ENCODE data around the gene DCTPP1. TPM values are rescaled to one million over a fixed set of nuclear protein-coding genes. Genes with fewer than 3 reads are reported as not detected.

Gene DCTPP1
- total and polyA plus RNA-seq, 4 donors = 13.2 to 50.9 (median 27.0) TPM

DNA sequence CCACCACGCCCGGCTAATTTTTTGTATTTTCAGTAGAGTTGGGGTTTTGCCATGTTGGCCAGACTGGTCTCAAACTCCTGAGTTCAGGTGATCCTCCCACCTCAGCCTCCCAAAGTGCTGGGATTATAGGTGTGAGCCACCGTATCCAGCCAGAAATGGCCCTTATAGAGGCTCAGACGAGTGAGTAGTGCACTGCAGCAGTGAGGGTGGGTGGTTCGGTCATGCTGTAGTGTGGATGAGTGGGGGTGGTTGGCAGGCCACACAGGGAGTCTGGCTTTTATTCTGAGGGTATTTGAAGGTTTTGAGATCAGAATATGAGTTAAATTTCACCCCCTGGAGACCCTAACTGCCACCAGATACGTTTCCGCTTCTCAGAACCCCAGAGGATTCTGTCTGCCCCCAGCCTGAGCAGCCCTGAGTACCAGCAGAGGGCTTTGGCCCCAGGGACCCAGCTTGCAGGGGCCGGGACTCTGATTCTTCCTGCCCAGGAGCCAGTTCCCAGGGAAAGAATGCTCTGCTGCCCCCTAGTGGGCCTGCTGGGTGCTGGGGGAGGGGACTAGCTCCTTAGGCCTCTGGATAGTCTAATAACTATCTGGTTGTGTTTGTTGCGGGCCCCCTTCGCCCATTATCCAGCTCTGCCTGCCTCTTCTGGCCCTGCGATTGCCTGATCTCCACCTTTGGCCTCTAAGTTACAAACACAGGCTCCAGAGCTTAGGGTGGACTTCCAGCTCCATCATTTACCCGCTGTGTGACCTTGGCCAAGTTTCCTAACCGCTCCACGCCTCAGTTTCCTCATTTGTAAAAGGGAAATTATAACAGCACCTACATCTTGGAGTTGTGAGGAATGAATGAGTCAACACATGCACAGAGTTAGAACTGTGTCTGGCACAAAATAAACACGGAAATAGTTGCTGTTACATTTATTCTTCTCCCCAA, 20.4 kb downstream of the DCTPP1 start:
- ATAC-seq (ENCODE audit: insufficient read depth, low FRiP score) = peak; percentile 73
- H3K4me3 ChIP-seq = no peak overlapping the region
- peaks cover 0 to 21% (median 5%) of the 10 kb centered on the region in 5 donors for H3K4me1 ChIP-seq (ENCODE audit: control insufficient read depth in 5 of 5, insufficient read depth in 5 of 5, low read length in 5 of 5)
- 43 to 44% methylated on average over 15 of the region's 15 CpGs for WGBS, 2 donors
- peak; percentile 91 to 93 (median 93) for DNase-seq
- H3K27me3 ChIP-seq (ENCODE audit: control insufficient read depth in 3 of 3, insufficient read depth in 3 of 3, low read length in 2 of 3) = no peaks in the 10 kb centered on the region
- TF ChIP-seq CTCF (IDR thresholded peaks at IDR 0.05; ENCODE audit: control extremely low read depth, extremely low read depth) = peak; percentile 87
- H3K9ac ChIP-seq (ENCODE audit: insufficient read depth in 1 of 2, low read length in 2 of 2) = no peak overlapping the region
- H3K36me3 ChIP-seq (ENCODE audit: control insufficient read depth in 4 of 4, insufficient read depth in 4 of 4, low read length in 4 of 4) = peaks cover 3 to 9% (median 7%) of the 10 kb centered on the region in 4 donors
- no peaks in the 10 kb centered on the region for H3K9me3 ChIP-seq (ENCODE audit: control insufficient read depth in 4 of 4, insufficient read depth in 3 of 4, low read length in 3 of 4)
- H3K27ac ChIP-seq (ENCODE audit: low read depth in 1 of 2, low read length in 1 of 2) = peak overlapping the region in 1 of 2 donors; percentile 21

DNA sequence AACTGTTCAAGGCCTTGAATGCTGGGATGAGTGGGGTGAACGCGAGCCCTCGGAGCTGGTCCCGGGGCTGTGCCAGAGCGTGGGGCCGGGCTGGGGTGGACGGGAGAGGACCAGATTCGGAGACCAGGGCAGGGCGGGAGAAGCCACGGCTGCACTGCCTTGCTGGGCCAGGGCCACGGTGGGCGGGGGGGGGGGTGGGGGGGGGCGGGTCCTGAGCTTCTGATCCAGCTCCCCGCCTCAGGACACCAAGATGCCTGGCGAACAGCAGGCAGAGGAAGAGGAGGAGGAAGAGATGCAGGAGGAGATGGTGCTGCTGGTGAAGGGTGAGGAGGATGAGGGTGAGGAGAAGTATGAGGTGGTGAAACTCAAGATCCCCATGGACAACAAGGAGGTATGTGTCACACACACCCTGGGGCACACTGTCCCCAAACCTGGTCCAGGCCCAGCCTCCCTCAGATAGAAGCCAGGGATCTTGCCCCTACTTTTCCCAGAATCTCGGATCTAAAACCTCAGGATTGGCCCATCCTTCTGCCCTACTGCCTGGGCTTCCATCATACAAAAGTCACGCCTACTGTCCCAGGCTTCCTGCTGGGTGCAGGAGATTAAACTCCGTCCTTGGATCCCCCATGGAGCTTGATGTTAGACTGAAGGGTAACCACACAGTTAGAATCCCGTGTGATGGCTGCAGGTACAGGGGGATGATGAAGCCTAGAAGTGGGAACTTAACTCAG, 21.9 kb downstream of the DCTPP1 start:
- Histone ChIP-seq H3K27ac (ENCODE audit: low read depth in 1 of 2, low read length in 1 of 2) (peak overlapping the region; percentile 52 to 75), H3K9me3 (ENCODE audit: control insufficient read depth in 4 of 4, insufficient read depth in 3 of 4, low read length in 3 of 4) (no peaks in the 10 kb centered on the region), H3K4me1 (ENCODE audit: control insufficient read depth in 5 of 5, insufficient read depth in 5 of 5, low read length in 5 of 5) (peaks cover 0 to 21% (median 5%) of the 10 kb centered on the region in 5 donors), H3K27me3 (ENCODE audit: control insufficient read depth in 3 of 3, insufficient read depth in 3 of 3, low read length in 2 of 3) (no peaks in the 10 kb centered on the region), H3K4me3 (peak overlapping the region; percentile 66), H3K36me3 (ENCODE audit: control insufficient read depth in 4 of 4, insufficient read depth in 4 of 4, low read length in 4 of 4) (peaks cover 3 to 7% (median 6%) of the 10 kb centered on the region in 4 donors), H3K9ac (ENCODE audit: insufficient read depth in 1 of 2, low read length in 2 of 2) (peak overlapping the region in 1 of 2 donors; percentile 8)
- no peak for TF ChIP-seq CTCF (IDR thresholded peaks at IDR 0.05; ENCODE audit: control extremely low read depth, extremely low read depth)
- peak in 1 of 3 donors; percentile 24 for DNase-seq
- WGBS, 2 donors = 15 to 25% methylated on average over 14 to 18 of the region's 19 CpGs
- peak; percentile 13 for ATAC-seq (ENCODE audit: insufficient read depth, low FRiP score)

- peak within 1 kb of the TSS; percentile 75 to 85 for H3K27ac ChIP-seq (ENCODE audit: low read depth in 1 of 2, low read length in 1 of 2)
- 1% methylated on average over 41 to 65 of the region's 65 CpGs for WGBS, 2 donors
- no peak for TF ChIP-seq CTCF (IDR thresholded peaks at IDR 0.05; ENCODE audit: control extremely low read depth, extremely low read depth)
- ATAC-seq (ENCODE audit: insufficient read depth, low FRiP score) (peak; percentile 98), DNase-seq (peak; percentile 92 to 94 (median 93))
- H3K9ac ChIP-seq (ENCODE audit: insufficient read depth in 1 of 2, low read length in 2 of 2) = peak within 1 kb of the TSS in 1 of 2 donors; percentile 87
- H3K4me3 ChIP-seq = peak within 1 kb of the TSS; percentile 66
- no peaks in the 10 kb centered on the region for H3K27me3 ChIP-seq (ENCODE audit: control insufficient read depth in 3 of 3, insufficient read depth in 3 of 3, low read length in 2 of 3)
- H3K9me3 ChIP-seq (ENCODE audit: control insufficient read depth in 4 of 4, insufficient read depth in 3 of 4, low read length in 3 of 4) = no peaks in the 10 kb centered on the region
- peaks cover 0 to 21% (median 5%) of the 10 kb centered on the region in 5 donors for H3K4me1 ChIP-seq (ENCODE audit: control insufficient read depth in 5 of 5, insufficient read depth in 5 of 5, low read length in 5 of 5)
- H3K36me3 ChIP-seq (ENCODE audit: control insufficient read depth in 4 of 4, insufficient read depth in 4 of 4, low read length in 4 of 4) = peaks cover 3 to 7% (median 6%) of the 10 kb centered on the region in 4 donors
Observed at GRCh38 chr16:30407102-30407803, 22.6 kb downstream of the DCTPP1 start, which contains the start of gene ZNF771. ZNF771 (plus strand) TSS chr16:30407606; CDS start chr16:30408054, 448 bp downstream.
